OCI-LY1 (cell line): ENCODE data around the gene LTBP3.

Experiments
- H2AFZ ChIP-seq: fragments of 200-600 bp; sonication (generic), shearing (Covaris generic); 2 replicates; pipeline ENCODE4 v1.6.0; 2014; ENCODE audit warnings: antibody characterized with exemption, mild to moderate bottlenecking, low read length
- H3F3A ChIP-seq: fragments of 200-600 bp; sonication (generic), shearing (Covaris generic); 2 replicates; pipeline ENCODE4 v1.6.0; 2014; ENCODE audit warnings: mild to moderate bottlenecking, antibody characterized with exemption, low read length, moderate library complexity; ENCODE audit not compliant: insufficient read depth
- H3K27ac ChIP-seq: fragments of 200-600 bp; sonication (generic); 2 replicates; pipeline ENCODE4 v1.5.1; 2014; ENCODE audit warnings: low read length, mixed run types, mild to moderate bottlenecking, low read depth; ENCODE audit not compliant: poor library complexity, severe bottlenecking
- H3K27me3 ChIP-seq: fragments of 200-600 bp; sonication (generic); 2 replicates; pipeline ENCODE4 v1.6.0; 2014; ENCODE audit warnings: antibody characterized with exemption, mild to moderate bottlenecking, low read length, moderate library complexity; ENCODE audit not compliant: insufficient read depth
- H3K36me3 ChIP-seq: fragments of 200-600 bp; sonication (generic); 2 replicates; pipeline ENCODE4 v1.6.1; 2014; ENCODE audit warnings: mild to moderate bottlenecking, antibody characterized with exemption, low read length, moderate library complexity, mixed read lengths; ENCODE audit not compliant: insufficient read depth
- H3K4me1 ChIP-seq: fragments of 200-600 bp; sonication (generic); 2 replicates; pipeline ENCODE4 v1.5.1; 2014; ENCODE audit warnings: mild to moderate bottlenecking, low read length, moderate library complexity; ENCODE audit not compliant: insufficient read depth, severe bottlenecking
- H3K4me2 ChIP-seq: fragments of 200-600 bp; sonication (generic), shearing (Covaris generic); 2 replicates; pipeline ENCODE4 v1.6.1; 2014; ENCODE audit warnings: low read length
- H3K4me3 ChIP-seq: fragments of 200-600 bp; sonication (generic); 2 replicates; pipeline ENCODE4 v1.5.1; 2014; ENCODE audit warnings: low read length, low read depth, mild to moderate bottlenecking, mixed read lengths; ENCODE audit not compliant: poor library complexity, severe bottlenecking
- H3K79me2 ChIP-seq: fragments of 200-600 bp; shearing (Covaris generic); 2 replicates; pipeline ENCODE4 v1.6.1; 2016; ENCODE audit warnings: mixed run types, low read length, mixed read lengths; ENCODE audit not compliant: insufficient read depth
- H3K9ac ChIP-seq: fragments of 200-600 bp; sonication (generic), shearing (Covaris generic); 2 replicates; pipeline ENCODE4 v1.6.1; 2014; ENCODE audit warnings: mild to moderate bottlenecking, low read length, mixed read lengths
- H3K9me2 ChIP-seq: fragments of 200-600 bp; sonication (generic), shearing (Covaris generic); 2 replicates; pipeline ENCODE4 v1.6.1; 2014; ENCODE audit warnings: low read depth, mild to moderate bottlenecking, low read length, mixed read lengths
- H3K9me3 ChIP-seq: fragments of 200-600 bp; shearing (Covaris generic); 2 replicates; pipeline ENCODE4 v1.6.1; 2014; ENCODE audit warnings: low read length, mixed read lengths
- H4K20me1 ChIP-seq: fragments of 200-600 bp; sonication (generic), shearing (Covaris generic); 2 replicates; pipeline ENCODE4 v1.6.0; 2016; ENCODE audit warnings: mild to moderate bottlenecking, low read length; ENCODE audit not compliant: insufficient read depth
- EZH2 ChIP-seq: fragments of 200-600 bp; sonication (generic), shearing (Covaris generic); IDR thresholded peaks from 2 replicates; pipeline ENCODE4 v1.8.0; 2017; ENCODE audit warnings: borderline replicate concordance, mixed run types, mild to moderate bottlenecking, antibody characterized with exemption, low read length, moderate library complexity, mixed read lengths
- TF ChIP-seq, protein P1 (sequence below): fragments of 200-600 bp; sonication (generic), shearing (Covaris generic); IDR thresholded peaks from 2 replicates; pipeline ENCODE4 v1.5.1; 2017; ENCODE audit warnings: mild to moderate bottlenecking, antibody characterized with exemption, low read length, moderate library complexity, mixed read lengths

Gene LTBP3

GRCh38 chr11:65554842-65555430 is 3.2 kb downstream of the LTBP3 start:
- Histone ChIP-seq H3K4me2 (no peak overlapping the region), H3K4me3 (no peak overlapping the region), H3K36me3 (no peaks in the 10 kb centered on the region), H3K27me3 (peaks cover 11% of the 10 kb centered on the region; the same call in 1 of the 2 replicates), H4K20me1 (no peaks in the 10 kb centered on the region), H3K9me2 (no peaks in the 10 kb centered on the region), H3K9me3 (no peaks in the 10 kb centered on the region), H3K27ac (no peak overlapping the region), H2AFZ (no peak overlapping the region), H3K9ac (no peak overlapping the region), H3K4me1 (peaks cover 31% of the 10 kb centered on the region), H3F3A (no peaks in the 10 kb centered on the region), H3K79me2 (no peaks in the 10 kb centered on the region)
- TF ChIP-seq, protein P1, sequence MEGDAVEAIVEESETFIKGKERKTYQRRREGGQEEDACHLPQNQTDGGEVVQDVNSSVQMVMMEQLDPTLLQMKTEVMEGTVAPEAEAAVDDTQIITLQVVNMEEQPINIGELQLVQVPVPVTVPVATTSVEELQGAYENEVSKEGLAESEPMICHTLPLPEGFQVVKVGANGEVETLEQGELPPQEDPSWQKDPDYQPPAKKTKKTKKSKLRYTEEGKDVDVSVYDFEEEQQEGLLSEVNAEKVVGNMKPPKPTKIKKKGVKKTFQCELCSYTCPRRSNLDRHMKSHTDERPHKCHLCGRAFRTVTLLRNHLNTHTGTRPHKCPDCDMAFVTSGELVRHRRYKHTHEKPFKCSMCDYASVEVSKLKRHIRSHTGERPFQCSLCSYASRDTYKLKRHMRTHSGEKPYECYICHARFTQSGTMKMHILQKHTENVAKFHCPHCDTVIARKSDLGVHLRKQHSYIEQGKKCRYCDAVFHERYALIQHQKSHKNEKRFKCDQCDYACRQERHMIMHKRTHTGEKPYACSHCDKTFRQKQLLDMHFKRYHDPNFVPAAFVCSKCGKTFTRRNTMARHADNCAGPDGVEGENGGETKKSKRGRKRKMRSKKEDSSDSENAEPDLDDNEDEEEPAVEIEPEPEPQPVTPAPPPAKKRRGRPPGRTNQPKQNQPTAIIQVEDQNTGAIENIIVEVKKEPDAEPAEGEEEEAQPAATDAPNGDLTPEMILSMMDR, result no peak
- TF ChIP-seq EZH2, result no peak

- H3K36me3 ChIP-seq, result no peaks in the 10 kb centered on the region
Observed at GRCh38 chr11:65554057-65554818, 3.9 kb downstream of the LTBP3 start.

DNA sequence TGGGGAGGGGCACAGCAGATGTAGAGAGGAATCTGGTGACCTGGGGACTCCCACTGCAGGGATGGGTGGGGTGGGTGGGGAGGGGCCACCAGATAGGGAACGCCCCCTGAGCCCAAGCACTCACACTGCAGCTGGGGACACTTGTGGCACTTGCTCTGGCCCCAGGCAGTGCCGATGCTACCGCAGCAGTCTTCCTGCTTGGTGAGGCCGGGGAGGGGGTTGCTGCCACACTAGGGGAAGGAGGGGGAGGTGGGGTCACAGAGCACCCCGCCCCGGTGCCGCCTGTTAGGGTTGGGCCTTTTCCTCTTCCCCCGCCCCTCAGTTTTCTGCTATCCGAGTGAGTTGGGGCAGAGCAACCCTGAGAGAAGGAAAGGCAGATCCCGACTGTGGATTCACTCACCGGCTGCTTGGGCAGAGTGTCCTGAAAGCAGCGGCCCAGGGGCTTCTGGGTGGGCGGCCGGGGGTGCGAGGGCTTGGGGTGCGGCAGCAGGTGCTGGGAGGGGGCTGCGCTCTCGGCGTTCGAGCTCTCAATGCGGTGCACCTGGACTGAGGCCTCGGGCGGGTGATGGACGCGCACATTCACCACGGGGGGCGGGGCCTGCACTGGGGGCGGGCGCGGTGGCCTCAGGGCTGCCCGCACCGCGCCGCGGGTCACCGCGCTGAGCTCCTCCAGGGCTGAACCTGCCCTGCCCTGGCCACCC is 4.7 kb downstream of the LTBP3 start:
- Histone ChIP-seq H3F3A (no peaks in the 10 kb centered on the region), H3K27ac (no peak overlapping the region), H3K4me3 (no peak overlapping the region), H3K9me2 (no peaks in the 10 kb centered on the region), H4K20me1 (no peaks in the 10 kb centered on the region), H3K4me1 (peaks cover 25% of the 10 kb centered on the region), H2AFZ (no peak overlapping the region), H3K4me2 (no peak overlapping the region), H3K27me3 (peaks cover 5% of the 10 kb centered on the region; the same call in 1 of the 2 replicates), H3K79me2 (no peaks in the 10 kb centered on the region), H3K9me3 (no peaks in the 10 kb centered on the region), H3K36me3 (no peaks in the 10 kb centered on the region), H3K9ac (no peak overlapping the region)
- TF ChIP-seq, protein P1, result no peak
- TF ChIP-seq EZH2, result no peak

More at GRCh38 chr11:65554057-65554818, 3.9 kb downstream of the LTBP3 start:
- no peaks in the 10 kb centered on the region for H3K79me2 ChIP-seq
- H4K20me1 ChIP-seq, result no peaks in the 10 kb centered on the region
- no peak overlapping the region for H3K4me3 ChIP-seq
- no peaks in the 10 kb centered on the region for H3K9me2 ChIP-seq
- H3K27me3 ChIP-seq, result peaks cover 11% of the 10 kb centered on the region; the same call in 1 of the 2 replicates
- H3K9ac ChIP-seq, result no peak overlapping the region
- no peak overlapping the region for H3K4me2 ChIP-seq
- H3K27ac ChIP-seq, result no peak overlapping the region
- TF ChIP-seq EZH2, result no peak
- TF ChIP-seq, protein P1, result no peak
- no peak overlapping the region for H2AFZ ChIP-seq
- peaks cover 31% of the 10 kb centered on the region for H3K4me1 ChIP-seq
- H3F3A ChIP-seq, result no peaks in the 10 kb centered on the region
- no peaks in the 10 kb centered on the region for H3K9me3 ChIP-seq
